Measurements from ENCODE around the gene CLN3. TPM values are rescaled to one million over a fixed set of nuclear protein-coding genes. Genes with fewer than 3 reads are reported as not detected.

Gene CLN3
- total and polyA plus RNA-seq, 9 of the 15 experiments (the other 6 are each of a cell fraction or from before 2014, with no cell fraction given), result 2.5 to 27.1 (median 11.6) TPM

GRCh38 chr16:28491230-28491969 lies 474 bp downstream of the CLN3 start (continued):
- TF ChIP-seq RBM15 (IDR thresholded peaks at IDR 0.05; ENCODE audit: insufficient read depth, low read length), result no peak
- peak; percentile 89; the same call in 1 of the 2 replicates for TF ChIP-seq NR1H2 (CRISPR knock-in tag; IDR thresholded peaks at IDR 0.05)
- no peak for TF ChIP-seq ZNF592 (IDR thresholded peaks at IDR 0.05)
- no peak for TF ChIP-seq ZBTB9 (CRISPR knock-in tag; IDR thresholded peaks at IDR 0.05)
- TF ChIP-seq THRA (IDR thresholded peaks at IDR 0.05), result no peak
- TF ChIP-seq CBX3 (IDR thresholded peaks at IDR 0.05; ENCODE audit: borderline replicate concordance in 1 of 2, low read length in 2 of 2), result 0 out of 3 replicates have a peak, but pooled peaks of 1 of the 2 experiments have one; percentile 1
- no peak for TF ChIP-seq MED1 (CRISPR knock-in tag; IDR thresholded peaks at IDR 0.05; ENCODE audit: borderline replicate concordance)
- no peak for TF ChIP-seq SMARCB1 (IDR thresholded peaks at IDR 0.05; ENCODE audit: insufficient read length, low read depth)
- no peak for TF ChIP-seq CBFA2T2 (conservative IDR thresholded peaks at IDR 0.05)
- no peak for TF ChIP-seq GTF3C2 (IDR thresholded peaks at IDR 0.05; ENCODE audit: borderline replicate concordance, extremely low read depth, insufficient read length)
- TF ChIP-seq ZNF444 (CRISPR knock-in tag; IDR thresholded peaks at IDR 0.05), result no peak
- no peak for TF ChIP-seq ARID2 (IDR thresholded peaks at IDR 0.05)
- TF ChIP-seq SUPT5H (IDR thresholded peaks at IDR 0.05), result peak; percentile 51; the same call in 1 of the 2 replicates
- TF ChIP-seq RBFOX2 (IDR thresholded peaks at IDR 0.05; ENCODE audit: low read depth, low read length), result peak; percentile 77
- TF ChIP-seq ZFP36 (IDR thresholded peaks at IDR 0.05; ENCODE audit: low read depth, low read length, partially characterized antibody), result no peak
- 0 out of 2 replicates have a peak, but pooled peaks have one; percentile 60 for TF ChIP-seq GATAD2B (IDR thresholded peaks at IDR 0.05; ENCODE audit: borderline replicate concordance)
- TF ChIP-seq RBM17 (IDR thresholded peaks at IDR 0.05; ENCODE audit: borderline replicate concordance, low read depth, low read length), result no peak
